Lower leg skin (tissue), 4 donors: ENCODE results near the gene OBSCN. TPM values are rescaled to one million over a fixed set of nuclear protein-coding genes. Genes with fewer than 3 reads are reported as not detected.
"Not testable (repeated sequence)": the region's sequence is repeated elsewhere in the genome, so short reads cannot be mapped to it uniquely, and the experiment has no call there.

Experiments
- DNase-seq, 2 donors: peaks; one replicate each; pipeline ENCODE4 v3.0.0-alpha.2; 2019; ENCODE audit warnings: low spot score in 2 of 2
- H3K4me3 ChIP-seq: fragments of 200-600 bp; sonication (generic); 2 replicates; pipeline ENCODE4 v1.5.1; 2017; ENCODE audit warnings: mild to moderate bottlenecking, low read depth; ENCODE audit not compliant: poor library complexity, severe bottlenecking
- CTCF ChIP-seq, 3 donors: fragments of 450-650 bp; IDR thresholded peaks; one replicate each; pipeline ENCODE4 v1.5.1; 2016; ENCODE audit warnings: antibody characterized with exemption in 3 of 3, mild to moderate bottlenecking in 3 of 3, moderate library complexity in 2 of 3
- POLR2A ChIP-seq, 2 donors: fragments of 450-650 bp; IDR thresholded peaks; one replicate each; pipeline ENCODE4 v1.6.1; 2016 to 2017; ENCODE audit warnings: antibody characterized with exemption in 2 of 2, mild to moderate bottlenecking in 1 of 2, moderate library complexity in 1 of 2
- WGBS, 2 donors: methylation state at CpG; one replicate each; pipeline ENCODE4 v1.1.5; 2018; 5-methylcytosine and 5-hydroxymethylcytosine counted together
- intact Hi-C: fragments of 100-400 bp; cut with DNase I; formaldehyde crosslinking; loops from one replicate; pipeline ENCODE4 v1.15.0; 2023; ENCODE audit warnings: low total_unique reads
- total RNA-seq, 4 donors: library from RNA; depleted of rRNA; stranded (reverse); fragments of >200 nt; gene quantifications; one replicate each; pipeline ENCODE4 v1.1.0, GENCODE V29; 2016

OBSCN gene
- total RNA-seq, 4 donors from 2014 or later: 7.4 to 39.2 (median 18.5) TPM

DNA sequence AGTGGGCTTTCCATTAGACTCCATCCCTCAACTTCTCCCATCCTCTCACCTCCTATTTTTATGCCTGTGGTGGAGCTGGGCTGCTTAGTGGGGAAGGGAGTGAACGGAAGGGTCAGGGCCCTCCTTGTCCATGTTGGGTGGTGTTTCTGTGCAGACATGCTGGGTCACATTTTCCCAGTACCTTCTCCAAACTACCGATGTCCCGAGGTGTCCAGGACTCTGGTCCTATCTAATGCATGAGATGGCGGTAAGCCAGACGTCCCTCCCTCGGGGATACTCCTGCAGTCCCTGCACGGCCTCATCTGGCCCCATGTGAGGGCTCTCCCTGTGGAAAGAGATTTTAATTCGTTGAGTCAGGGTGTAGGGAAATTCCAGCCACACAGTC, 61.0 kb downstream of the OBSCN start:
- no peak for TF ChIP-seq POLR2A (IDR thresholded peaks at IDR 0.05)
- no peak for DNase-seq
- 81 to 86% methylated on average over 8 of the region's 8 CpGs for WGBS, 2 donors
- intact Hi-C loops: no loop called here
- H3K4me3 ChIP-seq: no peak overlapping the region

DNA sequence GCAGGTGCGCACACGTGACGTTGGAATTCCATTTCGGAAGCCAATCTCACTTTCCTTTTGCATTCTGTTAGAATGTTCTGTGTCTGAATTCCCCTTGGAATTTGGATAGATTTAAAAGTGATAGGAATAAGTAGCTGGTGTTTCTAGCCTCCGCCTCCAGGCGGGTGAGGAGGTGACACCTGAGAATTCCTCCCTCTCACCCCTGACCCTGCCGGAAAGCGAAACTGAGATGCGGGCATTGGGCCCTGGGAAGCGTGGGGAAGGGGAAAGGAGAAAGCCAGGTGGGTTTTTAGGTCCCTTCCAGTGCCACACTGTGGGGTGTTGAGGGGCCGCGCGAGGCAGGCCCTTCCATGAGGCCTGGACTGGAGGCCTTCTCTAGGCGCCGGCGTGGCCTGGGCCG, 61.6 kb downstream of the OBSCN start:
- WGBS, 2 donors: 95% methylated on average over 17 of the region's 17 CpGs
- intact Hi-C loops, H3K4me3 ChIP-seq, DNase-seq: not testable (repeated sequence)

GRCh38 chr1:228270032-228270431, 62.2 kb downstream of the OBSCN start:
- intact Hi-C loops: no loop called here
- DNase-seq: no peak
- TF ChIP-seq CTCF (IDR thresholded peaks at IDR 0.05): no peak
- TF ChIP-seq POLR2A (IDR thresholded peaks at IDR 0.05): no peak
- H3K4me3 ChIP-seq: no peak overlapping the region
- WGBS, 2 donors: 75 to 81% methylated on average over 1 of the region's 1 CpG

DNA sequence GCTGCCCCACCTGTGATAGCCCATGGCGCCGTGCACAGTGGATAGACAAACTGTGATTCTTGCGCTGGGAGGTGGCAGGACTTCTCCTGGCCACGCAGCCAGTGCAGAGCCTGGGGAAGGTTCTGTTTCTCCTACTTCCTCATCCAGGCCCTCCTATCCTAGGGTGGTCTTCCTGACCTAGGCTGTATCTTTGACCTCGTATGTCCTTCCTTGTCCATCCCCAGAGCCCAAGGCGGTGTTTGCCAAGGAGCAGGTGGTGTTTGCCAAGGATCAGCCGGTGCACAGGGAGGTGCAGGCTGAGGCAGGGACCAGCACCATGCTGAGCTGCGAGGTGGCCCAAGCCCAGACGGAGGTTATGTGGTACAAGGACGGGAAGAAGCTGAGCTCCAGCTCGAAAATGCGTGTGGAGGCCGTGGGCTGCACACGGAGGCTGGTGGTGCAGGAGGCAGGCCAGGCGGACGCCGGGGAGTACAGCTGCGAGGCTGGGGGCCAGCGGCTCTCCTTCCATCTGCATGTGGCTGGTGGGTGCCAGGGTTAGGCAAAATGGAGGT, 63.9 kb downstream of the OBSCN start:
- 90 to 96% methylated on average over 19 of the region's 19 CpGs for WGBS, 2 donors
- intact Hi-C loops: no loop called here
- H3K4me3 ChIP-seq: no peak overlapping the region
- DNase-seq: peak in 1 of 2 donors; percentile 59
- TF ChIP-seq POLR2A (IDR thresholded peaks at IDR 0.05) (no peak), CTCF (IDR thresholded peaks at IDR 0.05) (no peak)

DNA sequence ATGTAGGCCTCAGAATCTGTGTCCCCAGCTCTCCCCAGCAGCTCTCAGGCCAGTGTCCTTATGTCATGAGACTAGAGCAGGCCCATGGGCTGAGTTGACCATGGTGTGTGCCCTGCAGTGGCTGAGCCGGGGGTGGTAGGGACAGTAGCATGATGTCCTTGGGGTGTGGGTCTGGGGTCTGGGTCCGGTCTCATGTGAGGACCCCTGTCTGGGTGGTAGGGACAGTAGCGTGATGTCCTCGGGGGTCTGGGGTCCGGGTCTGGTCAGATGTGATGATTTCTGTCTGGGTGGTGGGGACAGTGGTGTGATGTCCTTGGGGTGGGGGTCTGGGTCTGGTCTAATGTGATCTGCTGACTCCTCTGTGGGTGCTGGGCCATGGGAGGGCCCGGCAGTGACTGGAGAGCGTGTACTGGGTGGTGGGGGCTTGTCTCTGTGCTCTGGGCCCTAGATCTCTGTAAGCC, 64.5 kb downstream of the OBSCN start:
- DNase-seq: peak in 1 of 2 donors; percentile 81
- TF ChIP-seq POLR2A (IDR thresholded peaks at IDR 0.05) (no peak), CTCF (IDR thresholded peaks at IDR 0.05) (no peak)
- 94 to 95% methylated on average over 7 of the region's 7 CpGs for WGBS, 2 donors
- H3K4me3 ChIP-seq: no peak overlapping the region
- intact Hi-C loops: no loop called here

- 93% methylated on average over 22 of the region's 22 CpGs for WGBS, 2 donors
- intact Hi-C loops: no loop called here
- TF ChIP-seq POLR2A (IDR thresholded peaks at IDR 0.05) (no peak), CTCF (IDR thresholded peaks at IDR 0.05) (no peak)
- no peak overlapping the region for H3K4me3 ChIP-seq
- peak in 1 of 2 donors; percentile 83 for DNase-seq
Measured at GRCh38 chr1:228272831-228273571, 65.2 kb downstream of the OBSCN start.
